Activated T-helper 17 cell treated with anti-CD3 and anti-CD28 coated beads, Interleukin-2, amount 50 U/mL, for 72 hours (primary cell): ENCODE results near the gene RGS6. TPM values are rescaled to one million over a fixed set of nuclear protein-coding genes. Genes with fewer than 3 reads are reported as not detected.

Experiments
- ATAC-seq: fragments of 150-1000 bp; cut with Tn5 transposase; replicated peaks from 2 replicates; pipeline ENCODE4 v1.10.0; 2021; ENCODE audit warnings: mild to moderate bottlenecking, moderate library complexity
- H3K27ac Mint-ChIP-seq: one replicate; pipeline ENCODE4 v1.8.0; 2022; ENCODE audit warnings: mixed read lengths
- H3K27me3 Mint-ChIP-seq: one replicate; pipeline ENCODE4 v1.8.0; 2022; ENCODE audit warnings: mixed read lengths
- H3K36me3 Mint-ChIP-seq: one replicate; pipeline ENCODE4 v1.8.0; 2022; ENCODE audit warnings: low read depth, mild to moderate bottlenecking, mixed read lengths
- H3K4me1 Mint-ChIP-seq: one replicate; pipeline ENCODE4 v1.8.0; 2022; ENCODE audit warnings: mixed read lengths
- H3K4me3 Mint-ChIP-seq: one replicate; pipeline ENCODE4 v1.8.0; 2022; ENCODE audit warnings: mild to moderate bottlenecking, mixed read lengths
- H3K9me3 Mint-ChIP-seq: one replicate; pipeline ENCODE4 v1.8.0; 2022; ENCODE audit warnings: mixed read lengths
- total RNA-seq, 2 donors: library from RNA; stranded (reverse); gene quantifications; one replicate each; pipeline ENCODE4 v1.2.3, GENCODE V29; 2022

Gene RGS6
- total RNA-seq, 2 donors from 2014 or later = 1.5 to 1.6 TPM

- Mint-ChIP-seq H3K27ac (peak overlapping the region; percentile 49), H3K27me3 (peaks cover 25% of the 10 kb centered on the region), H3K4me1 (no peaks in the 10 kb centered on the region), H3K9me3 (peaks cover 3% of the 10 kb centered on the region), H3K36me3 (no peaks in the 10 kb centered on the region), H3K4me3 (peak overlapping the region; percentile 4)
- ATAC-seq = peak; percentile 81
Measured at GRCh38 chr14:72155379-72155993, 223.3 kb downstream of the RGS6 start.

- ATAC-seq = peak; percentile 52
- H3K36me3 Mint-ChIP-seq = no peaks in the 10 kb centered on the region
- no peaks in the 10 kb centered on the region for H3K9me3 Mint-ChIP-seq
- no peaks in the 10 kb centered on the region for H3K4me1 Mint-ChIP-seq
- peaks cover 24% of the 10 kb centered on the region for H3K27me3 Mint-ChIP-seq
- no peak overlapping the region for H3K27ac Mint-ChIP-seq
- H3K4me3 Mint-ChIP-seq = no peak overlapping the region
Measured at GRCh38 chr14:72164420-72165228, 232.4 kb downstream of the RGS6 start.

GRCh38 chr14:72165229-72165698 lies 233.0 kb downstream of the RGS6 start:
- peaks cover 24% of the 10 kb centered on the region for H3K27me3 Mint-ChIP-seq
- no peak overlapping the region for H3K4me3 Mint-ChIP-seq
- no peaks in the 10 kb centered on the region for H3K36me3 Mint-ChIP-seq
- no peak overlapping the region for H3K27ac Mint-ChIP-seq
- H3K9me3 Mint-ChIP-seq = no peaks in the 10 kb centered on the region
- ATAC-seq = no peak
- H3K4me1 Mint-ChIP-seq = no peaks in the 10 kb centered on the region

GRCh38 chr14:72169521-72169920 lies 237.3 kb downstream of the RGS6 start:
- Mint-ChIP-seq H3K27ac (no peak overlapping the region), H3K36me3 (no peaks in the 10 kb centered on the region), H3K27me3 (peaks cover 21% of the 10 kb centered on the region), H3K4me1 (no peaks in the 10 kb centered on the region), H3K9me3 (no peaks in the 10 kb centered on the region), H3K4me3 (no peak overlapping the region)
- peak; percentile 49 for ATAC-seq

GRCh38 chr14:72172049-72172448 lies 239.8 kb downstream of the RGS6 start:
- H3K4me1 Mint-ChIP-seq = no peaks in the 10 kb centered on the region

GRCh38 chr14:72172597-72172996 lies 240.4 kb downstream of the RGS6 start:
- H3K27me3 Mint-ChIP-seq = peaks cover 44% of the 10 kb centered on the region
- peaks cover 4% of the 10 kb centered on the region for H3K9me3 Mint-ChIP-seq
- ATAC-seq = no peak
- H3K4me3 Mint-ChIP-seq = no peak overlapping the region
- H3K27ac Mint-ChIP-seq = no peak overlapping the region
- H3K4me1 Mint-ChIP-seq = no peaks in the 10 kb centered on the region
- no peaks in the 10 kb centered on the region for H3K36me3 Mint-ChIP-seq

More at GRCh38 chr14:72172049-72172448, 239.8 kb downstream of the RGS6 start:
- Mint-ChIP-seq H3K4me3 (no peak overlapping the region), H3K9me3 (peaks cover under 1% of the 10 kb centered on the region), H3K27ac (no peak overlapping the region), H3K27me3 (peaks cover 41% of the 10 kb centered on the region), H3K36me3 (no peaks in the 10 kb centered on the region)
- no peak for ATAC-seq

- ATAC-seq = no peak
- Mint-ChIP-seq H3K27me3 (peaks cover 46% of the 10 kb centered on the region), H3K4me3 (no peak overlapping the region), H3K4me1 (no peaks in the 10 kb centered on the region), H3K9me3 (peaks cover 6% of the 10 kb centered on the region), H3K36me3 (no peaks in the 10 kb centered on the region), H3K27ac (no peak overlapping the region)
Measured at GRCh38 chr14:72173038-72173720, 240.9 kb downstream of the RGS6 start.

GRCh38 chr14:72177251-72177650 lies 245.0 kb downstream of the RGS6 start:
- Mint-ChIP-seq H3K36me3 (no peaks in the 10 kb centered on the region), H3K4me3 (no peak overlapping the region), H3K4me1 (no peaks in the 10 kb centered on the region), H3K27ac (no peak overlapping the region), H3K27me3 (peaks cover 50% of the 10 kb centered on the region), H3K9me3 (peaks cover 10% of the 10 kb centered on the region)
- no peak for ATAC-seq

GRCh38 chr14:72178517-72178916 lies 246.3 kb downstream of the RGS6 start:
- Mint-ChIP-seq H3K27me3 (peaks cover 52% of the 10 kb centered on the region), H3K27ac (no peak overlapping the region), H3K4me3 (no peak overlapping the region), H3K36me3 (no peaks in the 10 kb centered on the region), H3K9me3 (peaks cover 10% of the 10 kb centered on the region), H3K4me1 (no peaks in the 10 kb centered on the region)
- no peak for ATAC-seq

GRCh38 chr14:72182708-72183432 lies 250.6 kb downstream of the RGS6 start:
- Mint-ChIP-seq H3K36me3 (no peaks in the 10 kb centered on the region), H3K27ac (no peak overlapping the region), H3K4me1 (no peaks in the 10 kb centered on the region), H3K9me3 (peaks cover 6% of the 10 kb centered on the region), H3K4me3 (no peak overlapping the region), H3K27me3 (peaks cover 27% of the 10 kb centered on the region)
- ATAC-seq = peak; percentile 12

GRCh38 chr14:72183631-72184030 lies 251.4 kb downstream of the RGS6 start:
- Mint-ChIP-seq H3K9me3 (no peaks in the 10 kb centered on the region), H3K4me1 (no peaks in the 10 kb centered on the region), H3K27me3 (peaks cover 20% of the 10 kb centered on the region), H3K36me3 (no peaks in the 10 kb centered on the region), H3K4me3 (no peak overlapping the region), H3K27ac (no peak overlapping the region)
- ATAC-seq = no peak

GRCh38 chr14:72186523-72186922 lies 254.3 kb downstream of the RGS6 start:
- Mint-ChIP-seq H3K27ac (no peak overlapping the region), H3K27me3 (peaks cover 6% of the 10 kb centered on the region), H3K4me1 (no peaks in the 10 kb centered on the region), H3K36me3 (no peaks in the 10 kb centered on the region), H3K9me3 (no peaks in the 10 kb centered on the region), H3K4me3 (no peak overlapping the region)
- no peak for ATAC-seq

- no peak for ATAC-seq
- no peaks in the 10 kb centered on the region for H3K4me1 Mint-ChIP-seq
- no peak overlapping the region for H3K27ac Mint-ChIP-seq
- no peaks in the 10 kb centered on the region for H3K36me3 Mint-ChIP-seq
- H3K9me3 Mint-ChIP-seq = no peaks in the 10 kb centered on the region
- H3K27me3 Mint-ChIP-seq = peaks cover 21% of the 10 kb centered on the region
- H3K4me3 Mint-ChIP-seq = no peak overlapping the region
Measured at GRCh38 chr14:72196237-72197015, 264.2 kb downstream of the RGS6 start.
